Measurements from ENCODE around the gene KRTAP10-9. TPM values are rescaled to one million over a fixed set of nuclear protein-coding genes. Genes with fewer than 3 reads are reported as not detected.
"Not testable (repeated sequence)": the region's sequence is repeated elsewhere in the genome, so short reads cannot be mapped to it uniquely, and the experiment has no call there.

Gene KRTAP10-9
- polyA plus RNA-seq, 4 donors, result not detected

GRCh38 chr21:44594406-44594916 is 32.4 kb upstream of the KRTAP10-9 start:
- no peak for DNase-seq (ENCODE audit: low read depth in 4 of 4, low spot score in 3 of 4)

- DNase-seq (ENCODE audit: low read depth in 4 of 4, low spot score in 3 of 4), result no peak
Measured at GRCh38 chr21:44595524-44595923, 31.4 kb upstream of the KRTAP10-9 start.

DNA sequence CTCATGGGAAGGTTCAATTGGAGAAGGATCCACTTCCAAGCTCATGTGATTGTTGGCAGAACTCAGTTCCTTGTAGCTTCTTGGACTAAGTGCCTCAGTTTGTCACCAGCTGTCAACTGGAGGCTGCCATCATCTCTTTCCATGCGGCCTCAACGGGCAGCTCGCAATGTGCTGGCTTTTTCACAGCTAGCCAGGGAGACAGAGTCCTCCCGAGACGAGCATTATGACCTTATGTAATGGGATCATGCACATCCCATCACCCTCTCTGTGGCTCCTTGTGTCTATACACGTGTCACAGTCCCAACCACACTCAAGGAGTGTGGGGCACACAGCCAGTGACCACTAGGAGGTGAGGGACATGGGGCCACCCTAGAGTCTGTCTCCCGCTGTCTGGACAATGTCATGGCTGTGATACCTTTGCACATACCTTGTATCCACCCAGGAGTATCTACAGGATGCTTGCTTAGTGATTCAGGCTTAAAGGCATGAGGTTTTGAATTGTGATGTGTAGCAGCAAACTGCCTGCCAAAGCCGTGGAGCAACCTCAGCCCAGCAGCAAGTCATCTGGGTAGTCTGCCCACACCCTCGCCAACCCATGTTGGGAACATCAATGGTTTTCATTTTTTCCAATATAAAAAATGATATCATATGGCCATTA is 30.7 kb upstream of the KRTAP10-9 start:
- no peak for DNase-seq (ENCODE audit: low read depth in 4 of 4, low spot score in 3 of 4)

- DNase-seq (ENCODE audit: low read depth in 4 of 4, low spot score in 3 of 4), result no peak
Measured at GRCh38 chr21:44598061-44598460, 28.8 kb upstream of the KRTAP10-9 start.

- no peak for DNase-seq (ENCODE audit: low read depth in 4 of 4, low spot score in 3 of 4)
Measured at GRCh38 chr21:44599264-44600029, 27.4 kb upstream of the KRTAP10-9 start.

DNA sequence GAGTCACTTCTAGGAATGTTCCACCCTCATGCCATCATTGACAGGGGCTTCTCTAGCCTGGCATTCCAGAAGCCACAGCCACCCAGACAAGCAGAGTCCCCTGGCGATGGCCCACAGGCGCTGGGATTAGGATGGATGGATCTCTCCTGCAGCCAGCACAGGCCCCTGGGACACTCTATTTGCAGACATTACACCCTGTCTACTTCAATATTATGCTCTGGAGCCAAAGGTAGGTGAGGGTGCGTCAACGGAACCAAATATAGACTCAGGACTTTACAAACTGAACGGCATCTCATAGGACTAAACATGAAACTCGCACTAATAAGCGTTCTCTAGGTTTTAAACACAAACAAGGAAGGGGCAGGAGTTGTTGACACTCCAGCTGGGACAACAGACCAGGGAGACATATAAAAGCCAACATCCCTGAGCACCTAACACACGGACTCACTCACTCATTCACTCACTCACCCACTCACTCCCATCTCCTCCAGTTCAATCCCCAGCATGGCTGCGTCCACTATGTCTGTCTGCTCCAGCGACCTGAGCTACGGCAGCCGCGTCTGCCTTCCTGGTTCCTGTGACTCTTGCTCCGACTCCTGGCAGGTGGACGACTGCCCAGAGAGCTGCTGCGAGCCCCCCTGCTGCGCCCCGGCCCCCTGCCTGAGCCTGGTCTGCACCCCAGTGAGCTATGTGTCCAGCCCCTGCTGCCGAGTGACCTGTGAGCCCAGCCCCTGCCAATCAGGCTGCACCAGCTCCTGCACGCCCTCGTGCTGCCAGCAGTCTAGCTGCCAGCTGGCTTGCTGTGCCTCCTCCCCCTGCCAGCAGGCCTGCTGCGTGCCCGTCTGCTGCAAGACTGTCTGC is 26.5 kb upstream of the KRTAP10-9 start, which contains the start of gene KRTAP10-7:
KRTAP10-7 (plus strand) TSS at position 480 of the 861 bp plus-strand sequence; CDS start at position 505, 25 bp downstream.
- not testable (repeated sequence) for DNase-seq (ENCODE audit: low read depth in 4 of 4, low spot score in 3 of 4)

GRCh38 chr21:44601091-44601490 is 25.8 kb upstream of the KRTAP10-9 start:
- DNase-seq (ENCODE audit: low read depth in 4 of 4, low spot score in 3 of 4), result not testable (repeated sequence)

- no peak for DNase-seq (ENCODE audit: low read depth in 4 of 4, low spot score in 3 of 4)
Measured at GRCh38 chr21:44601596-44602462, 25.1 kb upstream of the KRTAP10-9 start.

DNA sequence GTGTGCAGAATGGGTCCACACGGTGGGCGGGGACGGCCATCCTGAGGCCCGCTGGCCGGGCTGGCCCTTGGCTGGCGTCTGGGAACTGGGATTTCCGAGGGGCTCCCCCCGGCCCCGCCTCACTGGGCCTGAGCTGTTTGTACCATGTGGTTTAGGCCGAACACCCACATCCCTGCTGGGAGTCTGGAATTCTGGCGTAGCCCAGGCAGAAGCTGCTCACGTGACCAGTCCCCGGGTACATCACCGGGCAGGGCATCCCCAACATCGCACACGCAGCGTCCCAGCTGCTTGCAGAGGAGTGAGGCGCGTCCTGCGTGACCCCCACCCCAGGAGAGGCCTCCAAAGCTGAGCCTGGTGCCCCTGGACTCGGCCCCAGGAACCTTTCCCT is 24.4 kb upstream of the KRTAP10-9 start:
- no peak for DNase-seq (ENCODE audit: low read depth in 4 of 4, low spot score in 3 of 4)

DNA sequence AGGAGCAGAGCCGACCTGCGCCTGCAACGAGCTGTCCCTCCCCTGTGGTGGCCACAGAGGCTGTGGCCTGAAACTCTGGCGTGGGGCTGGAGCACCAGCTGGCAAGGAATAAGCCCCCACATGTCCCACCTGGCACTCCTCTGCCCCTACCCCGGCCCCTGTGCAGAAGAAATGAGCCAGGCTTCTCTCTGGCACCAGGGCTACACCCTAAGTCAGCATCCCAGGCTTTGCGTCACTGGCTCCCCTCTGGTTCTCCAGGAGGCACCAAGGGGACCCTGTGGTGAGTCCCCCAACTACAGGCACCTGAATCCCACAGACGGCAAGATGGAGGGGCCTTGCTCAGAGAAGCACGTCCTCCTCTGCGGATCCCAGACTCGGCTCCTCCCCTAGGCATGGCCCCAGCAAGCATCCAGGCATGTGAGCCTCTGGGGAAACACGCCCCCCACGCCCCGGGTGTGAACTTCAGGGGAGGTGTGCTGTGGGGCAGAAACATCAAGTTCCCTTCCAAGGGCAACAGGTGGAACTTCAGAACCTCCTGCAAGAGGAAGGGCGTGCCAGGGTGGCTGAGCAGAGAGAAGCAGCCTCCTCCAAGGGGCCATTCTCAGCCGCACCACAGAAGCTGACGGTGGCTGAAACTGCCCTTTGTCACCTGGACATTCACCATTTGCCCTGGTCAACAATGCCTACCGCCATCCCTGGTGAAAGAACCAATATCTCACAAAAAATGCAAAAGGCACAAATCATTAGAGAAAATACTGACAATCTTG is 23.6 kb upstream of the KRTAP10-9 start:
- DNase-seq (ENCODE audit: low read depth in 4 of 4, low spot score in 3 of 4), result no peak

DNA sequence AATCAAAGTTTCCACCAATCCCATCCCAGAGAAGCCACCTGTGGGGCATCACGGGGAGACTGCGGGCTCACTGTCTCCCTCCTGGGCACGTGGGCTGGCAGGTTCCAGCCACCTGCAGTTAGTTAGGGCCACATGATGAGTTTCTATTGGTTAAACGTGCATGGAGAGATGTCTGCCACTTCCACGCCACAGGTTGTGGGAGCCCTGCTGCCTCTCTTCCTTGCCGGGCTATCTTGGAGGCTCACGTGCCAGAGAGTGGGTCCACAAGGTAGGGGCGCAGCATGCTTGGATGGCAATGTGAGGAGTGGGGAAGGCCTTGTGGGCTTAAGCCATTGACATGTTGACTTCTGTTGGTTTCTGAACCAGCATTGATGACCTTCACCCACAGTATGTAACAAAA is 23.0 kb upstream of the KRTAP10-9 start:
- no peak for DNase-seq (ENCODE audit: low read depth in 4 of 4, low spot score in 3 of 4)

GRCh38 chr21:44606495-44606894 is 20.4 kb upstream of the KRTAP10-9 start:
- no peak for DNase-seq (ENCODE audit: low read depth in 4 of 4, low spot score in 3 of 4)

- no peak for DNase-seq (ENCODE audit: low read depth in 4 of 4, low spot score in 3 of 4)
Measured at GRCh38 chr21:44609193-44609592, 17.7 kb upstream of the KRTAP10-9 start.

- DNase-seq (ENCODE audit: low read depth in 4 of 4, low spot score in 3 of 4), result not testable (repeated sequence)
Measured at GRCh38 chr21:44610157-44610843, 16.6 kb upstream of the KRTAP10-9 start.

- DNase-seq (ENCODE audit: low read depth in 4 of 4, low spot score in 3 of 4), result no peak
Measured at GRCh38 chr21:44611551-44611950, 15.3 kb upstream of the KRTAP10-9 start.

DNA sequence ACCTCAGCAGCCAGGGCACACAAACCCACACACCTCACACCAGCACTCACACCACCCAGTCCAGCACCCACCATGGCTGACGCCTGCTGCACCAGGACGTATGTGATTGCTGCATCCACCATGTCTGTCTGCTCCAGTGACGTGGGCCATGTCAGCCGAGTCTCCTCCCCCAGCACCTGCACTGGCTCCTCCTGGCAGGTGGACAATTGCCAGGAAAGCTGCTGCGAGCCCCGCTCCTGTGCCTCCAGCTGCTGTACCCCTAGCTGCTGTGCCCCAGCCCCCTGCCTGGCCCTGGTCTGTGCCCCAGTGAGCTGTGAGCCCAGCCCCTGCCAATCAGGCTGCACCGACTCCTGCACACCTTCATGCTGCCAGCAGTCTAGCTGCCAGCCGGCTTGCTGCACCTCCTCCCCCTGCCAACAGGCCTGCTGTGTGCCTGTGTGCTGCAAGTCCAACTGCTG is 14.8 kb upstream of the KRTAP10-9 start, which contains the start of gene KRTAP10-8:
KRTAP10-8 (plus strand) TSS at position 51 of the 458 bp plus-strand sequence; CDS start at position 73, 22 bp downstream.
- DNase-seq (ENCODE audit: low read depth in 4 of 4, low spot score in 3 of 4), result no peak

DNA sequence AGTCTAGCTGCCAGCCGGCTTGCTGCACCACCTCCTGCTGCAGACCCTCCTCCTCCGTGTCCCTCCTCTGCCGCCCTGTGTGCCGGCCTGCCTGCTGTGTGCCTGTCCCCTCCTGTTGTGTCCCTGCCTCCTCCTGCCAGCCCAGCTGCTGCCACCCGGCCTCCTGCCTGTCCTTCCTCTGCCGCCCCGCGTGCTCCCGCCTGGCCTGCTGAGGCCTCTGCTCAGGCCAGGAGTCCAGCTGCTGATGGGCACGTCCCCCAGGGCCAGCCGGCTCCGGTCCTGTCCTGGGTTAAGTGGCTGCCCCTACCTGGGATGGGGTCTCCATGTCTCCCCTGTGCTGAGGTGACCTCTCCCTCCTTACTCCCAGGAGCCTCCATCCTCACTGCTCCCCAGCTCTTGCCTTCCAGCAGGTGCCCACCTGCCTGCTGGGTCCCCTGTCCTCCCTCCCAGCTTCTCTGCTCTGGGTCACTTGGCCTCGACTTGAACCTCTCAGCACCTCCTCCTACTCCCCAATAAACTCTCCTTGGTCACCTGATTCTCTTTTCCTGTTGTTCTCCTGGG is 14.1 kb upstream of the KRTAP10-9 start:
- DNase-seq (ENCODE audit: low read depth in 4 of 4, low spot score in 3 of 4), result no peak
